ENCODE data around the gene RPGRIP1L. TPM values are rescaled to one million over a fixed set of nuclear protein-coding genes. Genes with fewer than 3 reads are reported as not detected.

Gene RPGRIP1L
- total and polyA plus RNA-seq, 2 of the 8 experiments (the other 6 are each of a cell fraction or from before 2014, with no cell fraction given): 4.0 to 13.7 TPM

GRCh38 chr16:53605831-53606400 lies 97.7 kb downstream of the RPGRIP1L start:
- WGBS, 2 experiments (ENCODE audit: extremely low coverage in 1 of 2, insufficient coverage in 1 of 2, insufficient read length in 1 of 2, insufficient replicate concordance in 2 of 2, low coverage in 1 of 2, low lambda C conversion rate in 2 of 2, missing lambda C conversion rate in 1 of 2): 90% methylated on average over 2 of the region's 2 CpGs; no CpG with 5 or more reads in 1 of the 2 experiments
- no peak for TF ChIP-seq SAP30 (IDR thresholded peaks at IDR 0.05; ENCODE audit: insufficient read depth, insufficient replicate concordance, low read length)
- no peak overlapping the region for H4K91ac ChIP-seq (replicated peaks; ENCODE audit: insufficient read length, low read length)
- H3K9me3 ChIP-seq (ENCODE audit: insufficient read depth in 2 of 2, low read depth in 1 of 2, low read length in 1 of 2): no peaks in the 10 kb centered on the region
- no peak overlapping the region for H3K56ac ChIP-seq (replicated peaks; ENCODE audit: insufficient read length, low read depth, low read length)
- DNase-seq (ENCODE audit: low read depth in 1 of 2, low spot score in 2 of 2): no peak
- no peaks in the 10 kb centered on the region for H3K27me3 ChIP-seq (replicated peaks in 1 of 4; ENCODE audit: control insufficient read depth in 3 of 4, extremely low read depth in 1 of 4, insufficient read depth in 3 of 4, low read length in 3 of 4)
- H4K20me1 ChIP-seq (replicated peaks in 1 of 2; ENCODE audit: control insufficient read depth in 1 of 2, insufficient read depth in 2 of 2, low read length in 2 of 2): no peaks in the 10 kb centered on the region
- H2BK120ac ChIP-seq (replicated peaks; ENCODE audit: low read depth, low read length): no peak overlapping the region
- no peak overlapping the region for H3K4ac ChIP-seq (replicated peaks; ENCODE audit: insufficient read length, low read depth, low read length)
- H3K79me1 ChIP-seq (ENCODE audit: low read depth, low read length): no peaks in the 10 kb centered on the region
- H2AK5ac ChIP-seq (ENCODE audit: low read depth, low read length): no peak overlapping the region
- no peak overlapping the region for H2BK5ac ChIP-seq (ENCODE audit: low read depth, low read length)
- H3K79me2 ChIP-seq (ENCODE audit: control insufficient read depth in 1 of 2, insufficient read depth in 2 of 2, low read length in 2 of 2): no peaks in the 10 kb centered on the region
- ChIA-PET CTCF (ENCODE audit: partially characterized antibody) (no interaction called here), POLR2A (ENCODE audit: partially characterized antibody) (no interaction called here)
- H2BK15ac ChIP-seq (ENCODE audit: low read length): no peak overlapping the region
- no peak for FAIRE-seq
- H3K9ac ChIP-seq (replicated peaks in 1 of 4; ENCODE audit: extremely low read depth in 1 of 4, low read depth in 3 of 4, low read length in 3 of 4): no peak overlapping the region
- H3K18ac ChIP-seq (ENCODE audit: extremely low read depth, low read length): no peak overlapping the region
- H4K5ac ChIP-seq (ENCODE audit: insufficient read length, low read depth, low read length): no peak overlapping the region
- H3K23ac ChIP-seq (ENCODE audit: insufficient read length): no peak overlapping the region
- no peak overlapping the region for H2BK20ac ChIP-seq (ENCODE audit: low read length)
- H4K8ac ChIP-seq (ENCODE audit: extremely low read depth, insufficient read depth, low read length): no peak overlapping the region
- H3K4me3 ChIP-seq (ENCODE audit: extremely low read depth in 1 of 4, insufficient read depth in 2 of 4, low read depth in 3 of 4, low read length in 4 of 4): no peak overlapping the region
- H3K4me1 ChIP-seq (replicated peaks in 1 of 4; ENCODE audit: control insufficient read depth in 3 of 4, insufficient read depth in 4 of 4, low read length in 3 of 4): no peaks in the 10 kb centered on the region
- H3K4me2 ChIP-seq (ENCODE audit: insufficient read depth in 1 of 2, low read depth in 2 of 2, low read length in 2 of 2): no peak overlapping the region
- no peaks in the 10 kb centered on the region for H3K36me3 ChIP-seq (ENCODE audit: control insufficient read depth in 2 of 4, insufficient read depth in 4 of 4, low read length in 3 of 4)
- H2AFZ ChIP-seq (ENCODE audit: low read length): no peak overlapping the region
- H3K23me2 ChIP-seq (ENCODE audit: low read depth, low read length): no peaks in the 10 kb centered on the region
- no peak overlapping the region for H3K27ac ChIP-seq (ENCODE audit: low read depth, low read length)
- H3K14ac ChIP-seq (ENCODE audit: insufficient read length): no peak overlapping the region
- H2BK12ac ChIP-seq (ENCODE audit: low read depth, low read length): no peak overlapping the region

All from H1 (cell line).